Measurements from ENCODE around the gene RABL2A.
"Not testable (repeated sequence)": the region's sequence is repeated elsewhere in the genome, so short reads cannot be mapped to it uniquely, and the experiment has no call there.

The RABL2A gene

GRCh38 chr2:113626616-113627330 is at the start of gene RABL2A:
RABL2A (plus strand) TSS chr2:113627266; CDS start chr2:113628607, 1,341 bp downstream.
- not testable (repeated sequence) for DNase-seq

- DNase-seq = not testable (repeated sequence)
Measured at GRCh38 chr2:113578508-113578907, 48.6 kb upstream of the RABL2A start.

GRCh38 chr2:113582473-113582872 is 44.6 kb upstream of the RABL2A start:
- not testable (repeated sequence) for DNase-seq

- not testable (repeated sequence) for DNase-seq
Measured at GRCh38 chr2:113583521-113584225, 43.4 kb upstream of the RABL2A start.

GRCh38 chr2:113584311-113585092 is 42.6 kb upstream of the RABL2A start:
- DNase-seq = not testable (repeated sequence)

GRCh38 chr2:113587201-113587600 is 39.9 kb upstream of the RABL2A start:
- DNase-seq = not testable (repeated sequence)

GRCh38 chr2:113589591-113589990 is 37.5 kb upstream of the RABL2A start:
- not testable (repeated sequence) for DNase-seq

GRCh38 chr2:113591926-113592325 is 35.1 kb upstream of the RABL2A start:
- not testable (repeated sequence) for DNase-seq

GRCh38 chr2:113593280-113593679 is 33.8 kb upstream of the RABL2A start:
- not testable (repeated sequence) for DNase-seq

- not testable (repeated sequence) for DNase-seq
Measured at GRCh38 chr2:113595725-113596124, 31.3 kb upstream of the RABL2A start.

GRCh38 chr2:113597164-113597563 is 29.9 kb upstream of the RABL2A start:
- DNase-seq = not testable (repeated sequence)

- DNase-seq = not testable (repeated sequence)
Measured at GRCh38 chr2:113597572-113597971, 29.5 kb upstream of the RABL2A start.

- not testable (repeated sequence) for DNase-seq
Measured at GRCh38 chr2:113598180-113598579, 28.9 kb upstream of the RABL2A start.

- not testable (repeated sequence) for DNase-seq
Measured at GRCh38 chr2:113598738-113599137, 28.3 kb upstream of the RABL2A start.

- not testable (repeated sequence) for DNase-seq
Measured at GRCh38 chr2:113599208-113599607, 27.9 kb upstream of the RABL2A start.

- DNase-seq = not testable (repeated sequence)
Measured at GRCh38 chr2:113602040-113602769, 24.9 kb upstream of the RABL2A start.

GRCh38 chr2:113602869-113603466 is 24.1 kb upstream of the RABL2A start:
- DNase-seq = no peak

GRCh38 chr2:113603467-113604084 is 23.5 kb upstream of the RABL2A start:
- not testable (repeated sequence) for DNase-seq

- DNase-seq = not testable (repeated sequence)
Measured at GRCh38 chr2:113604085-113604477, 23.0 kb upstream of the RABL2A start.

- not testable (repeated sequence) for DNase-seq
Measured at GRCh38 chr2:113604661-113605060, 22.4 kb upstream of the RABL2A start.

- DNase-seq = not testable (repeated sequence)
Measured at GRCh38 chr2:113606036-113606435, 21.0 kb upstream of the RABL2A start.

- DNase-seq = not testable (repeated sequence)
Measured at GRCh38 chr2:113609822-113610221, 17.2 kb upstream of the RABL2A start.

Measured in SW 1271 (cell line).